Astrocyte of the spinal cord (primary cell): Measurements from ENCODE around the gene IL4I1.

Source experiments
- DNase-seq: peaks from one replicate; pipeline ENCODE4 v3.0.0; 2011; ENCODE audit warnings: low read depth, low spot score
- H3K4me3 ChIP-seq: 2 replicates; pipeline ENCODE4 v1.5.1; 2011; ENCODE audit warnings: low read depth, mild to moderate bottlenecking, low read length, moderate library complexity
- in situ Hi-C: cut with HindIII; loops from 2 replicates; pipeline ENCODE4 v1.10.0; 2017; ENCODE audit warnings: low sequenced_read_pairs
- TF ChIP-seq, protein P1 (sequence below): IDR thresholded peaks from 2 replicates; pipeline ENCODE4 v1.5.1; 2012; ENCODE audit warnings: low read depth, mild to moderate bottlenecking, low read length, inconsistent platforms

Gene IL4I1

DNA sequence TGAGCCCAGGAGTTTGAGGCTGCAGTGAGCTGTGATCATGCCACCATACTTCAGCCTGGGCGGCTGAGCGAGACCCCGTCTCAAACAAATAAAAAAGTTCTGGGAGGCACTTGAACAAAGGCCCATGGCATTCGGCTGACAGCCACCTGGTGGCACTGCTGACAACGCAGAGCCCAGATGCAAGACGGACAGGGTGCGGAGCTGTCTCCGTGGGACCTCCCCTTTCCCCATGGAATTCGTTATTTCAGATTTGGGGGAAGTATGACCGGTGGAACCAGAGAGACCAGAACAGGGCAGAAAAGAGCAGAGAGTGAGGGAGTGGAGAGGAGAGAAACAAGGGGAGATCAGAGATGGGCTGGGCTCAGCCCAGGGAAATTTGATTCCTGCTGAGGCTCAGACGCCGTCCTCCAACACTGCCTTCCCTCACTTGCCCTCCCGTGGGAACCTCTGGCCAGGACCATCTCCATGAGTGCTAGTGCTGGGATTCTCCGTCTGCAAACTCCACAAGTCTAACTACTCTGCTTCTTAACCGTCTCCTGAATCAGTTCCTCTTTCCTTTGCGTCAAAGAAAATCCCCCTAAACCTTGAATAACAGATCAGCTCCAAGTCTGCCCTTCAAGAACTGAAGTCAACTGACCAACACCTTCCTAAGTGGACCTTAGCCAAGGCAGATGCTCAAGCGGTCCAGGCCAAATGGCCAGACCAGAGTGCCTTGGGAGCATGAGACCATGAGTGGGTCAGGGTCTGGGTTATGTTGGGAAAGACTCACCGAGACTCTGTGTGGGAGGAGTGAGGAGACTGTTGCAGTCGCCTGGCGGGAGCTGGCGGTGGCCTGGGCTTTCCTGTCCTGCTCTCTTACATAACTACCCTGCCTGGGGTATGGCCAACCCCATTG is 20.4 kb upstream of the IL4I1 start:
- in situ Hi-C loops, result no loop called here
- TF ChIP-seq, protein P1, sequence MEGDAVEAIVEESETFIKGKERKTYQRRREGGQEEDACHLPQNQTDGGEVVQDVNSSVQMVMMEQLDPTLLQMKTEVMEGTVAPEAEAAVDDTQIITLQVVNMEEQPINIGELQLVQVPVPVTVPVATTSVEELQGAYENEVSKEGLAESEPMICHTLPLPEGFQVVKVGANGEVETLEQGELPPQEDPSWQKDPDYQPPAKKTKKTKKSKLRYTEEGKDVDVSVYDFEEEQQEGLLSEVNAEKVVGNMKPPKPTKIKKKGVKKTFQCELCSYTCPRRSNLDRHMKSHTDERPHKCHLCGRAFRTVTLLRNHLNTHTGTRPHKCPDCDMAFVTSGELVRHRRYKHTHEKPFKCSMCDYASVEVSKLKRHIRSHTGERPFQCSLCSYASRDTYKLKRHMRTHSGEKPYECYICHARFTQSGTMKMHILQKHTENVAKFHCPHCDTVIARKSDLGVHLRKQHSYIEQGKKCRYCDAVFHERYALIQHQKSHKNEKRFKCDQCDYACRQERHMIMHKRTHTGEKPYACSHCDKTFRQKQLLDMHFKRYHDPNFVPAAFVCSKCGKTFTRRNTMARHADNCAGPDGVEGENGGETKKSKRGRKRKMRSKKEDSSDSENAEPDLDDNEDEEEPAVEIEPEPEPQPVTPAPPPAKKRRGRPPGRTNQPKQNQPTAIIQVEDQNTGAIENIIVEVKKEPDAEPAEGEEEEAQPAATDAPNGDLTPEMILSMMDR, result peak; percentile 28
- no peak overlapping the region for H3K4me3 ChIP-seq
- no peak for DNase-seq

DNA sequence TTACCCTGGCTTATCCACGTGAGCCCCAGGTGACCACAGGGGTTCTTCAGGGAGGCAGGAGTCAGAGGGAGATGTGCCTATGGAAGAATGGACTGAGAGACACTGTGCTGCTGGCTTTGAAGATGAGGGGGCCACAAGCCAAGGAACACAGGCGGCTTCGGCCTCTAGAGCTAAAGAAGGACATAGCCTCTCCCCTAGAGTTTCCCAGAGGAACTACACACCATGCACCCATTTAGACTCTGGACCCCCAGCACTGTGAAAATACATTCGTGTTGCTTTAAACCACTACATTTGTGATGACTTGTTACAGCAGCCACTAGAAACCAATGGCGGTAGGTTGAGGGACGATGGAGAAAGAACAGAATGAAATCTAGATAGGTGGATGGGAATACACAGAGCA is 18.6 kb upstream of the IL4I1 start:
- TF ChIP-seq, protein P1, result no peak
- H3K4me3 ChIP-seq, result no peak overlapping the region
- in situ Hi-C loops, result no loop called here
- DNase-seq, result no peak

DNA sequence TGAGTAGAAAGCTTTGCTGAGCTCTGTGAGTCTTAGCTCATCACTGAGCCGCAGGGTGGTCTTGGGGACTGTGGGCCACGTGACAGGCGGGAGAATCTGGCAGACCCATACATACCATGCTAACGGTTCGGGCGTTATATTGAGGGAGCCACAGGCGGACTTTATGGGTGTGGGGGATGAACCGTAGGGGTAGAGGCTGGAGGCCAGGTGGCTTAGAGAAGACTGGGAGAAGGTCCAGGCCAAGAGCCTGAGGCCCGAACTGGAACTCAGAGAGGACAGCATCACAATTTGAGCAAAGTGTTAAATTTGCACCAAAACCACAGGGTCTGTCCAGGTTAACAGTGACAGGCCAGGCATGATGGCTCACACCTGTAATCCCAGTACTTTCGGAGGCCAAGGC is 17.0 kb upstream of the IL4I1 start:
- TF ChIP-seq, protein P1, result no peak
- no peak for DNase-seq
- no peak overlapping the region for H3K4me3 ChIP-seq
- in situ Hi-C loops, result no loop called here

DNA sequence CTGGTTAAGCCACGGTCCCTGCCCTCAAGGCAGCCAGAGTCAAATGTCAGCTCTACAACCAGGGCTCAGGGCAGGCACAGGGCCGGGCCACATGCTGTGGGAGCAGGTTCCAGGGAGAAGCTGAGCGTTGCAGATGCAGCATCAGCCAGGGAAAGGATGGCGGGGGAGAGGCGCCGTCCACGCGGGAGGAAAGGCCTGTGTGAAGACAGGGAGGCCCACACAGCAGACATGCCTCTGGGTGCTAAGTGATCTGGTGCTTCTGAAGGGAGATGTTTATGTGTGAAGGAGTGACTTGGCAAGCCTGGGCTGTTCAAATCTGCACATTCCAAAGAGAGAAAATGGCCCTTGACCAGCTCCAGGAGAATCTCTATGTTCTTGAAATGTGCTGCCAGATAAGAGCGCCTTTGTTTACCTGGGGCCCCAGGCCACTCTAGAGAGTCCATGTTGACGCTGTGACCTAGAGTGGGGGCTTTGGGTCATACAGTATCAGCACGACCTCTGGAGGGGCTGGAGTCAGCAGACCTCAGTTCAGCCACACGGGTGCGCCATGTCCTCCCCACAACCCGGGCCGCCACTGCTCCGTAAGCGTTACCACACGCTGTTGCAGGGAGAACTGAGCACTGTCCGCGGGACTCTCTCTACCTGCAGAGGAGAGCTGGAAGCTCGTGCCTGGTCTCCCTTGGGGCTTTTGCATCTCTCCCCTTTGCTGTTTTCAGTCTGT is 16.4 kb upstream of the IL4I1 start:
- TF ChIP-seq, protein P1, result no peak
- no peak for DNase-seq
- in situ Hi-C loops, result no loop called here
- H3K4me3 ChIP-seq, result no peak overlapping the region

DNA sequence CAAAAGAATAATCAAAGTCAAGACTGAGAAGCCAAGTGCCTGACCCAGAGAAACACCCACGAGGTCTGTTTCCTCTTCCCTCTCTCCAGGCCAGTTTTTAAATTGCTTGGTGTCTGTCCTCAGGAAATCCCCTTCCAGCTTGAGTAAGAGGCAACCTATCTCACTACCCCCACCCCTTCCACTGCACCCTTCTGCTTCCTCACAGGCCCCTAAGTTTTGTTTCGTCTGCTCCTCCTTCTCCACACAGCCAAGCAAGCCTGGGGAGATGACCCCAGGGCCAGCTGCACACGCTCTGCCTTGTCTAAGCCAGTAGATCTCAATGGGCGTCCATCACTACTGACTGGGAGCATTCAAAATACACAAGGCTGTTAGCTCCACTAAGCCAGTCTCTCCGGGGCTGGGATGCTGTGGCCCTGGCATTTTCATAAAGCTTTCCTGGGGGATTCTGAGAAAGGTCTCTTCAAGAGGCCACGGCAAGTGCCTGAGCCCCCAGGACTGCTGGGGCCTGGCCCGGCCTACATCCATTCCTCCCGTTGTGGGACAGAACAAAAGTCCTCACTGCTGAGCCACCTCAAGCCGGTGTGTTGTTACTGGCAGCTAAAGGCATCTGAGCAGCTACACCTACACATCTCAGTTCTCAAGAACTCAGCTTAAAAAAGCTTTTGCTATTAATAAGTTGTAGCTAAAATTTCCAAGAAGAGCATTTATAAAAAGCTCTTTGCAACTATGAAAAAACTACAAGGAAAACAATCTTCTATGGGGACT is 14.9 kb upstream of the IL4I1 start:
- no peak overlapping the region for H3K4me3 ChIP-seq
- in situ Hi-C loops, result no loop called here
- TF ChIP-seq, protein P1, result no peak
- DNase-seq, result no peak

DNA sequence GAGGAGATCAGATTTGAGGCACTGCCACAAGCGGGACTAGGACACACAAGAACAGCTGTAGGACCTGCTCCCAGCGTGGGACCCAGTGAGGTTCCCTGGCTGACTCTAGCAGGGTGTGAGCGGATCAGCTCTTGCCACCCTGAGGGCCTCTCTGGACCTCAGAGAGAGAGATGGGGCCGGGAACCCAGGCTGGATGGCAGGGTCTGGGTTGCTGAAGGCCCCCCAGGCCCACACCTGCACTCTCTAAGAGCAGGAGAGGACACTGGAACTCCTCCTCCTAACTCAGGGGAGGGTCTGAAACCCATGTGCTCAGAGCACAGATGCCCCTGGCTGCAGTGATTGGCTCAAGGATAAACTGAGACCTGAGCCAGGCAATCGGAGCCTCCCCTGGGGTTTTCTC is 13.5 kb upstream of the IL4I1 start:
- TF ChIP-seq, protein P1, result no peak
- no peak for DNase-seq
- no peak overlapping the region for H3K4me3 ChIP-seq
- in situ Hi-C loops, result no loop called here
